HCT116 (cell line): ENCODE data around the gene C1orf53.

Experiments used
- EGR1 ChIP-seq: IDR thresholded peaks from 2 replicates; pipeline ENCODE4 v1.6.1; 2012; ENCODE audit warnings: low read depth
- POLR2AphosphoS5 ChIP-seq: IDR thresholded peaks from 2 replicates; pipeline ENCODE4 v1.6.1; 2011; ENCODE audit warnings: mild to moderate bottlenecking, low read depth, low read length, moderate library complexity
- TCF7L2 ChIP-seq: IDR thresholded peaks from 2 replicates; pipeline ENCODE4 v1.7.0; 2011; ENCODE audit warnings: borderline replicate concordance, inconsistent platforms; ENCODE audit not compliant: insufficient read depth, insufficient read length; ENCODE audit errors: extremely low read depth
- TF ChIP-seq, protein P1 (sequence below), 3 experiments: fragments of 200-600 bp in 1 of 3; sonication (generic) in 1 of 3; IDR thresholded peaks in 2 of 3; conservative IDR thresholded peaks in 1 of 3; 2 replicates each; pipeline ENCODE4 v1.5.1; 2012 to 2017; ENCODE audit warnings: low read depth in 2 of 3, low read length in 2 of 3, antibody characterized with exemption in 1 of 3, borderline replicate concordance in 1 of 3, control low read depth in 1 of 3, mild to moderate bottlenecking in 1 of 3, mixed read lengths in 1 of 3, mixed run types in 1 of 3, moderate library complexity in 1 of 3; ENCODE audit not compliant: insufficient read depth in 1 of 3
- TF ChIP-seq, protein P2 (sequence below): IDR thresholded peaks from 2 replicates; pipeline ENCODE4 v1.6.1; 2012; ENCODE audit warnings: low read depth

DNA sequence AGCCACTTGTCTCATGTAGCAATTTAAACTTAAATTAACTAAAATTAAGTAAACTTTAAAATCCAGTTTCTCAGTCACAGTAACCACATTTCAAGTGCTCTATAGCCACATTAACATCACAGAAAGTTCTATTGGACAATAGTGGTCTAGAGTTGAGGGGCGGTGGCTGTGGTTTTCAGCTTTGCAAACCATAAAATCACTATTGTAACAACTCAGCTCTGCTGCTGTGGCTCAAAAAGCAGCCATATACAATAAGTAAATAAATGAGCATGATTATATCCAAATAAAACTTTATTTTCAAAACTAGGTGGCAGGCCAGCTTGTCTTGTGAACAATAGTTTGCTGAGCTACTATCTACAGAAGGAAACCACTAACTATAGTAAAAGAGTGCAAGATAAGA is 43.4 kb upstream of the C1orf53 start:
- TF ChIP-seq, protein P1, sequence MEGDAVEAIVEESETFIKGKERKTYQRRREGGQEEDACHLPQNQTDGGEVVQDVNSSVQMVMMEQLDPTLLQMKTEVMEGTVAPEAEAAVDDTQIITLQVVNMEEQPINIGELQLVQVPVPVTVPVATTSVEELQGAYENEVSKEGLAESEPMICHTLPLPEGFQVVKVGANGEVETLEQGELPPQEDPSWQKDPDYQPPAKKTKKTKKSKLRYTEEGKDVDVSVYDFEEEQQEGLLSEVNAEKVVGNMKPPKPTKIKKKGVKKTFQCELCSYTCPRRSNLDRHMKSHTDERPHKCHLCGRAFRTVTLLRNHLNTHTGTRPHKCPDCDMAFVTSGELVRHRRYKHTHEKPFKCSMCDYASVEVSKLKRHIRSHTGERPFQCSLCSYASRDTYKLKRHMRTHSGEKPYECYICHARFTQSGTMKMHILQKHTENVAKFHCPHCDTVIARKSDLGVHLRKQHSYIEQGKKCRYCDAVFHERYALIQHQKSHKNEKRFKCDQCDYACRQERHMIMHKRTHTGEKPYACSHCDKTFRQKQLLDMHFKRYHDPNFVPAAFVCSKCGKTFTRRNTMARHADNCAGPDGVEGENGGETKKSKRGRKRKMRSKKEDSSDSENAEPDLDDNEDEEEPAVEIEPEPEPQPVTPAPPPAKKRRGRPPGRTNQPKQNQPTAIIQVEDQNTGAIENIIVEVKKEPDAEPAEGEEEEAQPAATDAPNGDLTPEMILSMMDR (IDR thresholded peaks at IDR 0.05 in 2 of 3, conservative IDR thresholded peaks at IDR 0.05 in 1 of 3; ENCODE audit: borderline replicate concordance in 1 of 3, insufficient read depth in 1 of 3, low read depth in 2 of 3, low read length in 2 of 3), result no peak
- no peak for TF ChIP-seq POLR2AphosphoS5
- TF ChIP-seq EGR1, result no peak
- TF ChIP-seq, protein P2, sequence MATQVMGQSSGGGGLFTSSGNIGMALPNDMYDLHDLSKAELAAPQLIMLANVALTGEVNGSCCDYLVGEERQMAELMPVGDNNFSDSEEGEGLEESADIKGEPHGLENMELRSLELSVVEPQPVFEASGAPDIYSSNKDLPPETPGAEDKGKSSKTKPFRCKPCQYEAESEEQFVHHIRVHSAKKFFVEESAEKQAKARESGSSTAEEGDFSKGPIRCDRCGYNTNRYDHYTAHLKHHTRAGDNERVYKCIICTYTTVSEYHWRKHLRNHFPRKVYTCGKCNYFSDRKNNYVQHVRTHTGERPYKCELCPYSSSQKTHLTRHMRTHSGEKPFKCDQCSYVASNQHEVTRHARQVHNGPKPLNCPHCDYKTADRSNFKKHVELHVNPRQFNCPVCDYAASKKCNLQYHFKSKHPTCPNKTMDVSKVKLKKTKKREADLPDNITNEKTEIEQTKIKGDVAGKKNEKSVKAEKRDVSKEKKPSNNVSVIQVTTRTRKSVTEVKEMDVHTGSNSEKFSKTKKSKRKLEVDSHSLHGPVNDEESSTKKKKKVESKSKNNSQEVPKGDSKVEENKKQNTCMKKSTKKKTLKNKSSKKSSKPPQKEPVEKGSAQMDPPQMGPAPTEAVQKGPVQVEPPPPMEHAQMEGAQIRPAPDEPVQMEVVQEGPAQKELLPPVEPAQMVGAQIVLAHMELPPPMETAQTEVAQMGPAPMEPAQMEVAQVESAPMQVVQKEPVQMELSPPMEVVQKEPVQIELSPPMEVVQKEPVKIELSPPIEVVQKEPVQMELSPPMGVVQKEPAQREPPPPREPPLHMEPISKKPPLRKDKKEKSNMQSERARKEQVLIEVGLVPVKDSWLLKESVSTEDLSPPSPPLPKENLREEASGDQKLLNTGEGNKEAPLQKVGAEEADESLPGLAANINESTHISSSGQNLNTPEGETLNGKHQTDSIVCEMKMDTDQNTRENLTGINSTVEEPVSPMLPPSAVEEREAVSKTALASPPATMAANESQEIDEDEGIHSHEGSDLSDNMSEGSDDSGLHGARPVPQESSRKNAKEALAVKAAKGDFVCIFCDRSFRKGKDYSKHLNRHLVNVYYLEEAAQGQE, result no peak
- TF ChIP-seq TCF7L2, result no peak
